NCI-H446 treated with DMSO at 0.1 percent for 48 hours (cell line): ENCODE measurements around the gene ZNF853.
"Not testable (repeated sequence)": the region's sequence is repeated elsewhere in the genome, so short reads cannot be mapped to it uniquely, and the experiment has no call there.

Experiments used
- DNase-seq: peaks from one replicate; lab custom pipeline; 2025; lab: John Stamatoyannopoulos, UW

Gene ZNF853

GRCh38 chr7:6652446-6653011 lies 37.1 kb downstream of the ZNF853 start:
- DNase-seq: no peak

- no peak for DNase-seq
Observed at GRCh38 chr7:6653071-6654003, 37.9 kb downstream of the ZNF853 start.

- no peak for DNase-seq
Observed at GRCh38 chr7:6654113-6654841, 38.9 kb downstream of the ZNF853 start.

GRCh38 chr7:6654842-6655610 lies 39.6 kb downstream of the ZNF853 start:
- no peak for DNase-seq

- DNase-seq: no peak
Observed at GRCh38 chr7:6655636-6656385, 40.4 kb downstream of the ZNF853 start.

- DNase-seq: no peak
Observed at GRCh38 chr7:6656413-6656812, 41.0 kb downstream of the ZNF853 start.

GRCh38 chr7:6658618-6659345 lies 43.4 kb downstream of the ZNF853 start:
- DNase-seq: no peak

GRCh38 chr7:6670851-6671250 lies 55.4 kb downstream of the ZNF853 start:
- DNase-seq: not testable (repeated sequence)
